Ramos (cell line): ENCODE data around the gene PLD1.
"Not testable (repeated sequence)": the region's sequence is repeated elsewhere in the genome, so short reads cannot be mapped to it uniquely, and the experiment has no call there.

Source experiments
- in situ Hi-C: fragments of 300-500 bp; cut with MboI; formaldehyde crosslinking; loops from one replicate; pipeline ENCODE4 v1.14.3; 2022; ENCODE audit warnings: low sequenced_read_pairs; ENCODE audit not compliant: unreplicated experiment

PLD1 gene

GRCh38 chr3:171748064-171748924, 62.0 kb downstream of the PLD1 start:
- in situ Hi-C loops = no loop called here

GRCh38 chr3:171747223-171747920, 62.9 kb downstream of the PLD1 start:
- in situ Hi-C loops = no loop called here

GRCh38 chr3:171746320-171747222, 63.7 kb downstream of the PLD1 start:
- in situ Hi-C loops = not testable (repeated sequence)

- in situ Hi-C loops = no loop called here
These were observed 64.5 kb downstream of the PLD1 start for GRCh38 chr3:171745577-171746319.

GRCh38 chr3:171744158-171744741, 66.0 kb downstream of the PLD1 start:
- in situ Hi-C loops = no loop called here

GRCh38 chr3:171743327-171744157, 66.7 kb downstream of the PLD1 start:
- in situ Hi-C loops = no loop called here

- in situ Hi-C loops = no loop called here
These were observed 68.9 kb downstream of the PLD1 start for GRCh38 chr3:171741377-171741776.

- in situ Hi-C loops = no loop called here
These were observed 73.7 kb downstream of the PLD1 start for GRCh38 chr3:171736556-171736955.

GRCh38 chr3:171733561-171733960, 76.7 kb downstream of the PLD1 start:
- in situ Hi-C loops = no loop called here

GRCh38 chr3:171732756-171733155, 77.5 kb downstream of the PLD1 start:
- in situ Hi-C loops = no loop called here

GRCh38 chr3:171731691-171732090, 78.6 kb downstream of the PLD1 start:
- in situ Hi-C loops = no loop called here

GRCh38 chr3:171729452-171730334, 80.6 kb downstream of the PLD1 start:
- in situ Hi-C loops = no loop called here

- in situ Hi-C loops = no loop called here
These were observed 83.0 kb downstream of the PLD1 start for GRCh38 chr3:171727288-171727687.

- in situ Hi-C loops = no loop called here
These were observed 91.6 kb downstream of the PLD1 start for GRCh38 chr3:171718493-171719185.

- in situ Hi-C loops = no loop called here
These were observed 95.1 kb downstream of the PLD1 start for GRCh38 chr3:171715155-171715554.

GRCh38 chr3:171712171-171712938, 97.9 kb downstream of the PLD1 start:
- in situ Hi-C loops = no loop called here
